NB4 (cell line): ENCODE measurements around the gene SLC6A6.
A peak's percentile ranks its signal among the peaks of the same experiment; 100 is the strongest.

Experiments used
- CTCF ChIP-seq: IDR thresholded peaks from one replicate; pipeline ENCODE4 v1.5.1; 2012; ENCODE audit warnings: low read depth, low read length
- MYC ChIP-seq: IDR thresholded peaks from 2 replicates; pipeline ENCODE4 v1.6.1; 2011; ENCODE audit warnings: low read depth, low read length
- POLR2A ChIP-seq: IDR thresholded peaks from 2 replicates; pipeline ENCODE4 v1.6.1; 2011; ENCODE audit warnings: mild to moderate bottlenecking; ENCODE audit not compliant: insufficient read length; ENCODE audit errors: extremely low read depth

GRCh38 chr3:14402304-14402811, at the start of gene SLC6A6:
- TF ChIP-seq CTCF (peak; percentile 22), MYC (peak; percentile 82), POLR2A (no peak)
